ENCODE data around the gene CUX1.
A peak's percentile ranks its signal among the peaks of the same experiment; 100 is the strongest.

CUX1 gene

DNA sequence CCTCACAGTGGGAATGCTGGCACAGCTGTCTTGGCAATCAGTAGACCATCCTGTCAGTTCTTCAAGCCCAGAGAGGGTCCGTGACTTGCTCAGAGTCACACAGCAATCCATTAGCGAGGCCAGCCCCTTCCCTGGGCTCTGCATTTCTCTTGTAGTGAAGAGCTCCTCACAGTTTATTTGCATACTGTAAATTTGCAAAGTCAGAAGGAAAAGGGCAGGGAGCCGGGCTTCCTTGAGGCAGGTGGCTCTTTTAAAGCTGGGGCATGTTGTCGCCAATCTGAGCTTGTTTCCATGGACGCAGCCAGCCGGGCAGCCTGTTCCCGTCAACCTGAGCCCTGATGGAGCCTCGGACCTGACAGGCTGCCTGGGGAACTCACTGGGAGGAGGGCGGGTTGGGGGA lies 123.4 kb downstream of the CUX1 start:
- no peak for DNase-seq

GRCh38 chr7:101941481-101942383 lies 124.3 kb downstream of the CUX1 start:
- DNase-seq: no peak

DNA sequence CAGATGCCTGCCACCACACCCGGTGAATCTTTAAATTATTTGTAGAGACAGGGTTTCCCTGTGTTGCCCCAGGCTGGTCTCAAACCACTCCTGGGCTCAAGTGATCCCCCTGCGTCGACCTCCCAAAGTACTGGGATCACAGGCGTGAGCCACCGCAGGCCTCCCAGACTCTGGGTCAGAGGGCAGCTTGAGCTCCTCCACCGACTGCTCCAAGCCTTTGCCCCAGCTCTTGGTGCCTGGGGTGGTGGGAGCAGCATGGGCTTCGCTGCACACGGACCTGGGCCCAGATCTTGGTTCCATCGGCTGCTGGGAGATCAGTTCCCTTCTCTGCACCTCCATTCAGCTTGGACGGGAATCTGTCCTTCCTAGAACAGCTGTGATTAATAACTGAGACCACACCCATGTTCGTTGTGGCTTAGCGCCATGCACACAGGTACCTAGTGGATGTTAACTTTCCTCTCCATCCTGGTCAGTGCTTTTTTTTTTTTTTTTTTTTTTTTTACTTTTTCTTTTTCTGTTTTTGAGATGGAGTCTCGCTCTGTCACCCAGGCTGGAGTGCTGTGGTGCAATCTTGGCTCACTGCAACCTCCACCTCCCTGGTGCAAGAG lies 125.3 kb downstream of the CUX1 start:
- DNase-seq: no peak

DNA sequence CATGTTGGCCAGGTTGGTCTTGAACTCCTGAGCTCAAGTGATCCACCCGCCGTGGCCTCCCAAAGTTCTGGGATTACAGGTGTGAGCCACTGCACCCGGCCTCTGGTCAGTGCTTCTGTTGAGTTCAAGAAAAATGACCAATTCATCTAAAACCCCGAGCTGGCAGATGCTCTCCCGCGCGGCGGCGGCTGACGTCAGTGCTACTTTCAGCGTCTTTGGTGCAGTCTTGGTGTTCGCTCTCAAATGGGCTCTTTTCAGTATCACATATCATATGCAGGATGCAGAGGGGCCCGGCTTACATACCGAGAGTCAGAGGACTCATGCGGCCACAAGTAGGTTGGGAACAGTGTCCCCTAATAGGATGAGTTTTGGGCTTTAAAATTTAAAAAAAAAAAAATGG lies 125.9 kb downstream of the CUX1 start:
- no peak for DNase-seq

DNA sequence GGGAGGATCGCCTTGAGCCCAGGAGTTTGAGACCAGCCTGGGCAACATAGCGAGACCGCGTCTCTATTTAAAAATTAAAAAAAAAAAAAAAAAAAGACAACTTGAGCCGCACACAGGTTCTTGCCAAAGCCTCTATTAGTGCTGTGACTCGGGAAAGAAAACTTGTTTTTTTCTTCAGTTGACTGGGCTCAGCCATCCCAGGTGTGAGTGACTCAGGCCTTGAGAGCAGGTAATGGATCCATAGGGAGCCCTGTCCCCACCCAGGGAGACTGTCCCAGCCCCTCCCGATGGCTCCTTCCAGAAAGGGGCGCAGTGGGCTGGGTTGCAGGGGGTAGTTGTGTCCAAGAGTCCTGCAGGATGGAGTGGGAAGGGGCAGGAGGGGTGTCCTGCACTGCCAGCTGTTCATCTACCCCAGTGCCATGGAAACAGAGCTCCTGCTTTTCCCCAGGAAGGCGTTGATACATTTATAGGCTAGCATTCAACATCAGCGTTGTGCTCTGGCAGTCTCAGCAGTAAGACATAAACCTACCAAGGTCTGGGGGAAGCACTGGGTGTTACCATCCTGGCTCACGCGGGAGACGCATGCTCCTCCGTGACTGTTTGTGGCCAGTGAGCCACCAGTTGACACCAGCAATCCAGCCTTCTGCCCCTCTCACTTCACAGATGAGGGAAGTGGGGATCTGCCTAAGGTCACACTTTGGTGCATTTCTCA lies 126.6 kb downstream of the CUX1 start:
- no peak for DNase-seq

DNA sequence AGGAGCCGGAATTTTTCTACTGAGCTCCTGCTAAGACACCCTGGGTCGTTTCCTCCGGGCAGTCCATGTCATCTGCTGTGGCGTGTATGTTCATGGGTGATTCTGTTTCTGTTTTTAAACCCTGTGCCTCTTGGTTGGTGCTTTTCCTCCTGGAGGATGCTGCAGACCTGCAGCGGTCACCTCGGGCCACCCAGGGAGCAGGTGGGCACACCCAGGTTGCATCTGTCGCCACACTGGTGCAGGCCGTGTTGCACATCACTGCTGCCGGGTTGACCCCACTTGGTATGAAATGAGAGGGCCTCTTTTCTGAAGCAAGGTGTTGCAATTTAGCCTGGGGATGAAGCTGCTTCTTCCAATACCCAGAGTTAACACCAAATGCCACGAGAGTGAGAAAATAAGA lies 127.2 kb downstream of the CUX1 start:
- no peak for DNase-seq

GRCh38 chr7:101945034-101945758 lies 127.8 kb downstream of the CUX1 start:
- no peak for DNase-seq

DNA sequence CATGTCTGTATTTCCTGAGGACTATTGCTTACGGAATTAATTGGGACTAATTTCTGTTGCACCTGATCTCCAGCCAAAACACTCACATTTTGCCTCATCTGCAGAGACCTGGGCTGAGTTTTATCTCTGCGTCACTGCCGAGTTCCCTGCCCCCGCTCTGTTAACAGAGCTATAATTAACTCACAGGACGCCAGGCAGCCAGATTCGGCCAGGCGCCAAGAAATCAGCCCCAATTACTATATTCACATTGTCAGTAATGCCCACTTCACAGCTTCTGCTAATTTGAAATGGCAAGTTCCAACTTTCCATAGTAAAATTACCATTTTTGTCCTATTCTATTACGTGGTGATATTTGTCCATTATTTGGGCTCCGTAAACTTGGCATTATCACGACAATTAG lies 130.5 kb downstream of the CUX1 start:
- DNase-seq: peak; percentile 10

- DNase-seq: no peak
These were observed 131.2 kb downstream of the CUX1 start for GRCh38 chr7:101948650-101949049.

GRCh38 chr7:101950450-101951119 lies 133.2 kb downstream of the CUX1 start:
- no peak for DNase-seq

DNA sequence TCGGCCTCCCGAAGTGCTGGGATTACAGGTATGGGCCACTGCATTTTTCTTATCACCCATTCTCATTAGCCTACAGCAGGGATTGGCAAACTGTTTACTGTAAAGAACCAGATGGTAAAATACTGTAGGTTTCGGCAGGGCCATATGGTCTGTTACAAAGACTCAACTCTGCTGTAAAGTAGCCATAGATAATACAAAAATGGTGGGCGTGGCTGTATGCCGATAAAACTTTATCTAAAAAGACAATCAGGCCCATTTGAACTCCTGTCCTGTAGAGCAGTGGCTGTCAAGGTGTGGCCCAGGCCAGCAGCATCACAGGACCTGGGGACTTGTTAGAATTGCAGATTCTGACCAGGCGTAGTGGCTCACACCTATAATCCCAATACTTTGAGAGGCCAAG lies 134.3 kb downstream of the CUX1 start:
- DNase-seq: no peak

DNA sequence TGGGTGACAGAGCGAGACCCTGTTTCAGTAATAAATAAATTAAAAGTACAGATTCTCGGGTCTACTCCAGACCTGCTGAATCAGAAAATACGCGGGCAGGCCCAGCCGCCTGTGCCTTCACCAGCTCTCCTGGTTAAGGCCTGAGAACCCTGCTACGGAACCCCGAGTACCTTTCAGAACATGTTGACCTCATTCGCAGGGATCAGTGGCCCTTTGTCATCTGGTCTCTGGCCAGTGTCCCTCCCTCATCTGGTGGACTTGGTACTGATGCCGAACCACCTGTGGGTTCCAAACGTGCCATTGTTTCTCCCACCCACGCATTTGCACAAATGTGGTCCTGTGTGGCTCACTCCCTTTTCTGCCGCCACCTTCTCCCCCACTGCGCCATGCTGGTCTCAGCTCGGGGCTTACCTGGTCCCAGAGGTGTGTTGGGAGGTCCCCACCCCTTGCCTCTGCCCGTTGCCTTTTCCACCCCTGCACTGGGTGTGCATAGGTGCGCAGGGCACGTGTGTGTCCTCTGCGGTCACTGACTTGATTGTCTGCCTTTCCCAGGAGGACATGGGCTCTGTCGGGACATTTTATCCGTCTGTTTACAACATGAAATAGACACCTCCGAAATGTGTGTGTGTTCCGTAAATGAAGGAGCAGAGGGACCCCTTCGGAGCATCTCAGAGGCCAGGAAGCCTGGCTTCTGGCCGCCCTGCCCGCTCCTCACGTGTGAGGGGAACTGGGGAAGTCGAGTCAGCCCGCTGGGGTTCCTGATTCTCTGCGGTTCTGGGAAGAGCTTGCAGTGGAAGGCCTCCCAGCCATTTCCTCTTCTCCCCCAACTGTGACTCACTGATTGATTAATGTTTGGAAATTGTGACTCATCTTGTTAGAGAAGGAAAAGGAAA lies 135.2 kb downstream of the CUX1 start:
- no peak for DNase-seq

DNA sequence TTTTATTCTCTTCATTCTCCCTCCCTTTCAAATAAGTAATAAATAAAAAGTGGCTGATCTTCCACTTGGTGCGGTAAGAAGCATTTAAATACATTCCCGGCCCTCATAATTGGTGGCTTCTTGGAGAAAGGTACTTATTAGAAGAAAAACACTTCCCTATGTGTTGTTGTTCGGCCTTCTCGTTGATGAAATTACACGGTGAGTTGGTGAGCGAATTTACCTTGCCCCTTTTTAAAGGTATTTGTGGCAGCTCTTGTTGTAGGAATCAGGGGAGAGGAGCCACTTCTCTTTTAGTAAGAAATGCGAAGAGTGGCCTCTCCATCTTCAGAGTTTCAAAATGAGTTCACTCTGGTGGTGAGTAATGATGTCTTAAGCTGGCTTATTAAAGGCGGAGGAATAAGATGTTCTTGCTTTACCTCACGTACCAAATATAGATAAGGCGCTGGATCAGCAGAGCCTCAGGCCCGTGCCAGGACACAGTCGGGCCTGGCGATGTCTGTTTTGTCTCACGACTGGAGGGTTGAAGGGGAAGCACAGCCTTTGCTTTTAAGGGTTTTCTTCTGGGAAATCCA lies 135.9 kb downstream of the CUX1 start:
- DNase-seq: no peak

- DNase-seq: no peak
These were observed 137.1 kb downstream of the CUX1 start for GRCh38 chr7:101954499-101954898.

GRCh38 chr7:101956130-101956529 lies 138.7 kb downstream of the CUX1 start:
- no peak for DNase-seq

GRCh38 chr7:101957744-101958525 lies 140.5 kb downstream of the CUX1 start:
- DNase-seq: no peak

- no peak for DNase-seq
These were observed 141.9 kb downstream of the CUX1 start for GRCh38 chr7:101959342-101959741.

DNA sequence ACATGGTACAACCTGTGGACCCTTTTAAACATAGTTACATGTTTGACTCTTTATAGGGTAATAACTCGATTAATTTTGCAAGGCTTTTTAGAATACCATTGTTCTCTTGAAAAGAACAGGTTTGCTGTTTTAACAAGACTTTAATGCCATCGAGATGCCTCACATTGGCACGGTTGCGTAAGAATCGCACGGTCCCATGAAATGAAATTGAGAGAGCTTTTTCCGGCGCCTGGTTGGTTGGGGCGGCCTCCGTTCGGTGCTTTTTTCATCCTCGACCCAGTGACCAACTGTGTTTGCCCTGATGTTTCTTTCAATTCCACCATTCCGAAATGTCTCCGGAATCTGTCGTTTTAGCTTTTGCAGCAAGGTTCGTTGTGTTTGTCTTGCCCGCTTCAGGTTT lies 142.4 kb downstream of the CUX1 start:
- DNase-seq: no peak

- no peak for DNase-seq
These were observed 142.9 kb downstream of the CUX1 start for GRCh38 chr7:101960323-101960722.

DNA sequence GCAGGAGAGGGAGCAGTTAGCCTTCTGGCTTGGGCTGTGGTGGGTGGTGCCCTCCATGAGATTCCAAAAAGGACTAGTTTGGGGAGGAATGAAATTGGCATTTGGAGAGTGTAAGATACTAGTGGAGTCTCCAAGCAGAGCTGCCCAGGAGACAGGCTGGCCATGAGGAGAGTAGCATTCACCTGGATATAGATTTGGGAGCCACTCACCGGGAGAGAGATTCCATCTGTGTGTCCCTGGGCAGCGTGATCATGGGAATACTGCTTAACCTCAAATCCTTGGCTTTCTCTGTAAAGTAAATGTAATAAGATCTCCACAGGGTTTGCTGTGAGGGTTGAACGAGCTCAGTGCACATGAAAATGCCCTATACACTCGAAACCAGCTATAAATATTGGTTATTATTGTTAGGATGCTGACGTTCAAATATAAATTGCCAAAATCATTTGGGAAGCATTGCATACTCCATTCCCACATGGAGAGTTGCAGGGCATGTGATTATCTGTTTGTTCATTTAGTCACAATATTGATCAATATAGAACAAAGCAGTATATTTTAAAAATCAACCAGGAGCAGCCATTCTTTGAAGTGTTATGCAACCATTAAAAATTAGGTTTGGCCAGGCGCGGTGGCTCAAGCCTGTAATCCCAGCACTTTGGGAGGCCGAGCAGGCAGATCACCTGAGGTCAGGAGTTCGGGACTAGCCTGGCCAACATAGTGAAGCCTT lies 143.7 kb downstream of the CUX1 start:
- DNase-seq: no peak
